SH-SY5Y (cell line): ENCODE measurements around the gene CDC40.

Source experiments
- GATA2 ChIP-seq: IDR thresholded peaks from 2 replicates; pipeline ENCODE4 v1.6.1; 2011; ENCODE audit warnings: mild to moderate bottlenecking, low read depth, low read length
- GATA3 ChIP-seq: IDR thresholded peaks from 2 replicates; pipeline ENCODE4 v1.6.1; 2011; ENCODE audit warnings: low read depth, mild to moderate bottlenecking, low read length, moderate library complexity

- TF ChIP-seq GATA2 = no peak
- no peak for TF ChIP-seq GATA3
Measured at GRCh38 chr6:110216140-110216539, 35.9 kb downstream of the CDC40 start.
